GM23248 (cell line): Measurements from ENCODE around the gene ATP5F1D.

ENCODE experiments used
- EZH2 ChIP-seq: fragments of 200-600 bp; sonication (generic); IDR thresholded peaks from 2 replicates; pipeline ENCODE4 v1.6.1; 2018; ENCODE audit warnings: antibody characterized with exemption, mild to moderate bottlenecking; ENCODE audit not compliant: insufficient read depth, poor library complexity, severe bottlenecking
- EZH2phosphoT487 ChIP-seq: fragments of 200-600 bp; sonication (generic); IDR thresholded peaks from 2 replicates; pipeline ENCODE4 v1.6.1; 2018; ENCODE audit warnings: antibody characterized with exemption, moderate library complexity, mild to moderate bottlenecking, low read depth; ENCODE audit not compliant: insufficient read depth

GRCh38 chr19:1229056-1229923 lies 12.3 kb upstream of the ATP5F1D start:
- no peak for TF ChIP-seq EZH2
- no peak for TF ChIP-seq EZH2phosphoT487
